WTC11 (cell line): ENCODE measurements around the gene ANKRD52. TPM values are rescaled to one million over a fixed set of nuclear protein-coding genes. Genes with fewer than 3 reads are reported as not detected.

Source experiments
- ATAC-seq: fragments of 200-7000 bp; cut with Tn5 transposase; 2 replicates; pipeline ENCODE4 v1.10.0; 2021; ENCODE audit warnings: mild to moderate bottlenecking, moderate library complexity
- CTCF ChIA-PET: fragments of 300-600 bp; sonication (Branson Sonifier 250); formaldehyde crosslinking; loops from one replicate; lab custom pipeline; 2021; ENCODE audit warnings: antibody characterized with exemption; lab: Charles Lee
- POLR2A ChIA-PET: fragments of 350-600 bp; sonication (Branson Sonifier 250); formaldehyde crosslinking; loops from one replicate; lab custom pipeline; 2021; ENCODE audit warnings: antibody characterized with exemption; lab: Charles Lee
- DNase-seq: peaks from one replicate; pipeline ENCODE4 v3.0.0; 2021; ENCODE audit warnings: low spot score
- H3K27ac Mint-ChIP-seq: 2 replicates; pipeline ENCODE4 v1.8.0; 2021; ENCODE audit warnings: mixed read lengths
- H3K27me3 Mint-ChIP-seq: 2 replicates; pipeline ENCODE4 v1.8.0; 2021; ENCODE audit warnings: low read depth, mild to moderate bottlenecking, moderate library complexity, mixed read lengths
- H3K36me3 Mint-ChIP-seq: 2 replicates; pipeline ENCODE4 v1.8.0; 2021; ENCODE audit warnings: mixed read lengths
- H3K4me1 Mint-ChIP-seq: 2 replicates; pipeline ENCODE4 v1.8.0; 2022; ENCODE audit warnings: mixed read lengths
- H3K4me3 Mint-ChIP-seq: 2 replicates; pipeline ENCODE4 v1.8.0; 2021; ENCODE audit warnings: mild to moderate bottlenecking, moderate library complexity, mixed read lengths
- H3K9me3 Mint-ChIP-seq: 2 replicates; pipeline ENCODE4 v1.8.0; 2021; ENCODE audit warnings: mixed read lengths
- AFF4 ChIP-seq: sonication (generic); formaldehyde crosslinking; IDR thresholded peaks from 2 replicates; pipeline ENCODE4 v1.8.1; 2023; ENCODE audit warnings: mild to moderate bottlenecking, missing genetic modification reagents, borderline replicate concordance
- ATF3 ChIP-seq: sonication (generic); formaldehyde crosslinking; conservative IDR thresholded peaks from 2 replicates; pipeline ENCODE4 v1.8.1; 2022; ENCODE audit warnings: mild to moderate bottlenecking, missing genetic modification reagents
- FOXP1 ChIP-seq: sonication (generic); formaldehyde crosslinking; IDR thresholded peaks from 2 replicates; pipeline ENCODE4 v1.8.0; 2022; ENCODE audit warnings: missing genetic modification reagents, mild to moderate bottlenecking, moderate library complexity, borderline replicate concordance
- HMGXB4 ChIP-seq: sonication (generic); formaldehyde crosslinking; IDR thresholded peaks from 2 replicates; pipeline ENCODE4 v1.8.1; 2023; ENCODE audit warnings: mild to moderate bottlenecking, moderate library complexity, missing genetic modification reagents
- IRF1 ChIP-seq: sonication (generic); formaldehyde crosslinking; IDR thresholded peaks from 2 replicates; pipeline ENCODE4 v1.8.0; 2023; ENCODE audit warnings: missing genetic modification reagents
- JAZF1 ChIP-seq: fragments of 250-450 bp; sonication (Bioruptor Pico); IDR thresholded peaks from 2 replicates; pipeline ENCODE4 v1.9.0; 2021; ENCODE audit warnings: moderate library complexity, mild to moderate bottlenecking, inconsistent platforms
- KAT7 ChIP-seq: sonication (generic); formaldehyde crosslinking; IDR thresholded peaks from 2 replicates; pipeline ENCODE4 v1.8.1; 2023; ENCODE audit warnings: missing genetic modification reagents, mild to moderate bottlenecking, borderline replicate concordance
- MLX ChIP-seq: sonication (generic); formaldehyde crosslinking; IDR thresholded peaks from 2 replicates; pipeline ENCODE4 v1.8.1; 2023; ENCODE audit warnings: mild to moderate bottlenecking, missing genetic modification reagents, moderate library complexity
- NFE2L1 ChIP-seq: sonication (generic); formaldehyde crosslinking; IDR thresholded peaks from 2 replicates; pipeline ENCODE4 v1.8.1; 2023; ENCODE audit warnings: missing genetic modification reagents
- NFYB ChIP-seq: sonication (generic); formaldehyde crosslinking; conservative IDR thresholded peaks from 2 replicates; pipeline ENCODE4 v1.8.0; 2022; ENCODE audit warnings: low read depth, missing genetic modification reagents
- OVOL2 ChIP-seq: fragments of 250-450 bp; sonication (Bioruptor Pico); IDR thresholded peaks from 2 replicates; pipeline ENCODE4 v1.9.0; 2021; ENCODE audit warnings: mild to moderate bottlenecking, borderline replicate concordance
- PRRX2 ChIP-seq: fragments of 250-450 bp; sonication (Bioruptor Pico); IDR thresholded peaks from 2 replicates; pipeline ENCODE4 v1.8.0; 2021; ENCODE audit warnings: mild to moderate bottlenecking
- SMAD4 ChIP-seq: sonication (generic); formaldehyde crosslinking; IDR thresholded peaks from 2 replicates; pipeline ENCODE4 v1.8.0; 2022; ENCODE audit warnings: mild to moderate bottlenecking, missing genetic modification reagents
- TCF7 ChIP-seq: sonication (generic); formaldehyde crosslinking; IDR thresholded peaks from 2 replicates; pipeline ENCODE4 v1.8.0; 2022; ENCODE audit warnings: mild to moderate bottlenecking, low read depth, missing genetic modification reagents, moderate library complexity
- ZNF138 ChIP-seq: sonication (generic); formaldehyde crosslinking; conservative IDR thresholded peaks from 2 replicates; pipeline ENCODE4 v1.8.1; 2022; ENCODE audit warnings: mild to moderate bottlenecking, moderate library complexity, missing genetic modification reagents
- ZNF219 ChIP-seq: sonication (generic); formaldehyde crosslinking; IDR thresholded peaks from 2 replicates; pipeline ENCODE4 v1.8.0; 2023; ENCODE audit warnings: missing genetic modification reagents, mild to moderate bottlenecking, borderline replicate concordance
- total RNA-seq: library from RNA; stranded (reverse); gene quantifications from 3 replicates; pipeline ENCODE4 v1.2.3, GENCODE V29; 2021
- TF ChIP-seq, protein P1 (sequence below): sonication (generic); formaldehyde crosslinking; IDR thresholded peaks from 2 replicates; pipeline ENCODE4 v1.8.1; 2022; ENCODE audit warnings: low read depth, mild to moderate bottlenecking, moderate library complexity, missing genetic modification reagents, borderline replicate concordance
- TF ChIP-seq, protein P2 (sequence below): sonication (generic); formaldehyde crosslinking; IDR thresholded peaks from 2 replicates; pipeline ENCODE4 v1.8.0; 2022; ENCODE audit warnings: mild to moderate bottlenecking, missing genetic modification reagents
- TF ChIP-seq, protein P3 (sequence below): fragments of 250-450 bp; sonication (Bioruptor Pico); IDR thresholded peaks from 2 replicates; pipeline ENCODE4 v1.8.0; 2021; ENCODE audit warnings: mild to moderate bottlenecking

Gene ANKRD52
- total RNA-seq, 1 experiment from 2014 or later, result 41.2 TPM

- ATAC-seq, result no peak
- POLR2A ChIA-PET, result no interaction called here
- no peaks in the 10 kb centered on the region for H3K27me3 Mint-ChIP-seq
These were observed 50.2 kb downstream of the ANKRD52 start for GRCh38 chr12:56208006-56208405.

More at GRCh38 chr12:56208006-56208405, 50.2 kb downstream of the ANKRD52 start:
- CTCF ChIA-PET, result interaction anchor here (0.6 to 6.2 kb wide), 5 partner anchors 14 to 388 kb away, joined by 3 to 102 read pairs (median 32); partner anchors contain the start of genes ANKRD52, RNF41 and SMARCC2
- Mint-ChIP-seq H3K36me3 (peaks cover 72% of the 10 kb centered on the region), H3K4me1 (no peaks in the 10 kb centered on the region), H3K4me3 (no peak overlapping the region), H3K9me3 (no peaks in the 10 kb centered on the region), H3K27ac (no peak overlapping the region)
- TF ChIP-seq ATF3 (CRISPR knock-in tag), result no peak
- TF ChIP-seq AFF4, result no peak
- TF ChIP-seq HMGXB4 (CRISPR knock-in tag), result no peak
- no peak for TF ChIP-seq ZNF138
- TF ChIP-seq, protein P1, sequence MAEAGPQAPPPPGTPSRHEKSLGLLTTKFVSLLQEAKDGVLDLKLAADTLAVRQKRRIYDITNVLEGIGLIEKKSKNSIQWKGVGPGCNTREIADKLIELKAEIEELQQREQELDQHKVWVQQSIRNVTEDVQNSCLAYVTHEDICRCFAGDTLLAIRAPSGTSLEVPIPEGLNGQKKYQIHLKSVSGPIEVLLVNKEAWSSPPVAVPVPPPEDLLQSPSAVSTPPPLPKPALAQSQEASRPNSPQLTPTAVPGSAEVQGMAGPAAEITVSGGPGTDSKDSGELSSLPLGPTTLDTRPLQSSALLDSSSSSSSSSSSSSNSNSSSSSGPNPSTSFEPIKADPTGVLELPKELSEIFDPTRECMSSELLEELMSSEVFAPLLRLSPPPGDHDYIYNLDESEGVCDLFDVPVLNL (CRISPR knock-in tag), result no peak
- no peak for TF ChIP-seq KAT7 (CRISPR knock-in tag)
- no peak for TF ChIP-seq NFYB (CRISPR knock-in tag)
- TF ChIP-seq, protein P2, sequence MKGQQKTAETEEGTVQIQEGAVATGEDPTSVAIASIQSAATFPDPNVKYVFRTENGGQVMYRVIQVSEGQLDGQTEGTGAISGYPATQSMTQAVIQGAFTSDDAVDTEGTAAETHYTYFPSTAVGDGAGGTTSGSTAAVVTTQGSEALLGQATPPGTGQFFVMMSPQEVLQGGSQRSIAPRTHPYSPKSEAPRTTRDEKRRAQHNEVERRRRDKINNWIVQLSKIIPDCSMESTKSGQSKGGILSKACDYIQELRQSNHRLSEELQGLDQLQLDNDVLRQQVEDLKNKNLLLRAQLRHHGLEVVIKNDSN, result no peak
- no peak for TF ChIP-seq PRRX2 (CRISPR knock-in tag)
- no peak for TF ChIP-seq SMAD4
- no peak for TF ChIP-seq OVOL2 (CRISPR knock-in tag)
- no peak for TF ChIP-seq NFE2L1
- TF ChIP-seq JAZF1 (CRISPR knock-in tag), result no peak
- TF ChIP-seq, protein P3, sequence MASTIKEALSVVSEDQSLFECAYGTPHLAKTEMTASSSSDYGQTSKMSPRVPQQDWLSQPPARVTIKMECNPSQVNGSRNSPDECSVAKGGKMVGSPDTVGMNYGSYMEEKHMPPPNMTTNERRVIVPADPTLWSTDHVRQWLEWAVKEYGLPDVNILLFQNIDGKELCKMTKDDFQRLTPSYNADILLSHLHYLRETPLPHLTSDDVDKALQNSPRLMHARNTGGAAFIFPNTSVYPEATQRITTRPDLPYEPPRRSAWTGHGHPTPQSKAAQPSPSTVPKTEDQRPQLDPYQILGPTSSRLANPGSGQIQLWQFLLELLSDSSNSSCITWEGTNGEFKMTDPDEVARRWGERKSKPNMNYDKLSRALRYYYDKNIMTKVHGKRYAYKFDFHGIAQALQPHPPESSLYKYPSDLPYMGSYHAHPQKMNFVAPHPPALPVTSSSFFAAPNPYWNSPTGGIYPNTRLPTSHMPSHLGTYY (CRISPR knock-in tag), result no peak
- TF ChIP-seq FOXP1 (CRISPR knock-in tag), result no peak
- no peak for TF ChIP-seq IRF1 (CRISPR knock-in tag)
- TF ChIP-seq MLX (CRISPR knock-in tag), result no peak
- no peak for TF ChIP-seq TCF7 (CRISPR knock-in tag)
- TF ChIP-seq ZNF219, result no peak
- no peak for DNase-seq
